GM18858 (cell line): ENCODE results near the gene STK25.
"Not testable (repeated sequence)": the region's sequence is repeated elsewhere in the genome, so short reads cannot be mapped to it uniquely, and the experiment has no call there.

Source experiments
- ATAC-seq: cut with Tn5 transposase; IDR thresholded peaks from one replicate; pipeline ENCODE4 v1.9.1; 2021; ENCODE audit not compliant: unreplicated experiment

STK25 gene

DNA sequence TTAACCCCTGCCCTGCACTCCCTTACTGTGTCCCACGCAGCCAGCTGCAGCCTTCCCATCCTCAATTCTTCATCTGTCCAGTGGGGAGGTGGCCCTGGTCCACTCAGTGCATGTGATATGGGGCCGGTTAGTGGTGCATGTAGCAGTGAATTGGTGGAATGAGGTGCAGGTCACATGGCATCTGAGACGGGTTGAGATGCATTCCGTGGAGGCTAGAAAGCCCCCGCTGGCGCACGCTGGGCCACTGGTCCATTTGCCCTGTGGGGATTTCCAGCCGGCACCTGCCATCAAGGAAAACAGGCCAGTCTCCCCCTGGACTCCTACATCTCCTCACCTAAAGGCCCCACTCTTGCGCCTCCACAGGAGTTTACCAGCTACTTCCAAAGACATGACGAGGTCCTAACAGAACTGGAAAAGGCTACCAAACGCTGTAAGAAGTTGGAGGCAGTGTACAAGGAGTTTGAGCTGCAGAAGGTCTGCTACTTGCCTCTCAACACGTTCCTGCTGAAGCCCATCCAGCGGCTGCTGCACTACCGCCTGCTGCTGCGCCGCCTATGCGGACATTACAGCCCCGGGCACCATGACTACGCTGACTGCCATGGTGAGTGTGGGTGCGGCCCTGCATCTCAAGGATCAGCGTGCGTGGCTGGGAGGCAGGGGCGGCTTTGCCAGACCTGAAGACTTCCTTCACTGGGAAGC, 40.5 kb downstream of the STK25 start:
- no peak for ATAC-seq

DNA sequence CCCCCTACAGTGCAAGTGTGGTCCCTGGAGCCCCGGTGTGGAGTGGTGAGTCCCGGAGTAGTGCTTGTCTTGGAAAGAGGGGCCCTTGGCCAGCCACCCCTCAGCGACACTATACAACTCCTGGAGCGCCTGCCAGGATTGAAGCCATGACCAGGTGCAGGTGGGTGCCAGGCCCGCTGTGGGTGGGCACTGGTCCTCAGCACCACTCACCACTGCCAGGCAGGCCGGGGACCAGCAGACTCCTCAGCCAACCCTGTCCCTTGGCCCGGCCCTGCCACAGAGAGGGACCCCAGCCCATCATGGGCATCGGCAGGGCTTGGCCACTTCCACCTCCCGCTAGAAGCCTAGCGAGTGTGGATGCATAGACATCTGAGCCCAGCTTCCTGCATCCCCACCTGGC, 42.2 kb downstream of the STK25 start:
- ATAC-seq, result no peak

DNA sequence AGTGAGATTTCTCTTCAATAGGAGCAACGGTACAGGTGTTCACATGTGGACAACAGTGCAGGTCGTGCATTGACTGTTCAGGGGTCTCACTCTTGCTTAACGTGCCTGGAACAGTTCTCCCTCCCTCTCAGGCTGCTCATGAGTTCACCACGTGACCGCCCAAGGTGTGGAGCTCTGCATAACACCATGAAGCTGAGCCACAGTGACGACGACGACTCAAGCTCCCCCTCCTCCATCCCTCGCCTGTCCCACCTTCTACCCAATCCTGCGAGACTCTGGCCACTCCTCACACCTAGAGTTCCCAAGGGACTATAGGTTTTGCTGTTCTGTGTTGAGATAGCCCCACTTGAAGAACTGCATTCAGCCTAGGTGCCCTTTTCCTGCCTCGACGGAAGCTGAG, 42.8 kb downstream of the STK25 start:
- ATAC-seq, result no peak

DNA sequence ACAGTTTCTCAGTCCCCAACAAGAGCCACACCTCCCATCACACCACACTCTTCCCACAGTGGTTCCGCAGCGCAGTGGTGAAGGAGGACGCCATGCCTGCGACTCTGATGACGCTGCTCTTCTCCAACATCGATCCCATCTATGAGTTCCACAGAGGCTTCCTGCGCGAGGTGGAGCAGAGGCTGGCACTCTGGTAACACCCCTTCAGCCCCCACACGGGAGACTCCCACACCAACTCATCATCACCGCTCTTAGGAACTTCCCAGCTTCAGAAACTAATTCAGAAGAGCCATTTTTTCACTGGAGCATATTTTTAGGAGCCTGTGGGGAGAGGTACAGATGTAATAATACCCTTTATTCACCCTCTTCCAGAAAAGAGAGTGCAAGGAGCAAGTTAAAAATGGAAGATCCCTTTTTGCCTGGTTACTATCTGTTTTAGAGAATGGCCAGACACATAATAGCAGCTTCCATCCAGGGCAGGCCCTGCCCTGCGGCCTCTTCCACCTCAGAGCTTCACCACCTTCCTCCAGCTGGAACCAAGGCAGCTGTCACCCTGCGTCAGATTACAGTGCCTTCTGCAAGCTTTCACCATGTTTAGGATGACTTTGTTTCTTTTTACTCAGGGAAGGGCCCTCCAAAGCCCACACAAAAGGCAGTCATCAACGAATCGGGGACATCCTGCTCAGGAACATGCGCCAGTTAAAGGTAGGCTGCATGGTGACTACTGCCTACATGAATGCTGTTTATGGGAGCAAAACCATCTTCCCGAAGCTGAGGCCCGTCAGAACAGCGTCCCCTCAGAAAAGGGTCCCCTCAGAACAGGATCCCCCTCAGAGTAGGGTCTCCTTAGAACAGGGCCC, 44.9 kb downstream of the STK25 start:
- no peak for ATAC-seq

DNA sequence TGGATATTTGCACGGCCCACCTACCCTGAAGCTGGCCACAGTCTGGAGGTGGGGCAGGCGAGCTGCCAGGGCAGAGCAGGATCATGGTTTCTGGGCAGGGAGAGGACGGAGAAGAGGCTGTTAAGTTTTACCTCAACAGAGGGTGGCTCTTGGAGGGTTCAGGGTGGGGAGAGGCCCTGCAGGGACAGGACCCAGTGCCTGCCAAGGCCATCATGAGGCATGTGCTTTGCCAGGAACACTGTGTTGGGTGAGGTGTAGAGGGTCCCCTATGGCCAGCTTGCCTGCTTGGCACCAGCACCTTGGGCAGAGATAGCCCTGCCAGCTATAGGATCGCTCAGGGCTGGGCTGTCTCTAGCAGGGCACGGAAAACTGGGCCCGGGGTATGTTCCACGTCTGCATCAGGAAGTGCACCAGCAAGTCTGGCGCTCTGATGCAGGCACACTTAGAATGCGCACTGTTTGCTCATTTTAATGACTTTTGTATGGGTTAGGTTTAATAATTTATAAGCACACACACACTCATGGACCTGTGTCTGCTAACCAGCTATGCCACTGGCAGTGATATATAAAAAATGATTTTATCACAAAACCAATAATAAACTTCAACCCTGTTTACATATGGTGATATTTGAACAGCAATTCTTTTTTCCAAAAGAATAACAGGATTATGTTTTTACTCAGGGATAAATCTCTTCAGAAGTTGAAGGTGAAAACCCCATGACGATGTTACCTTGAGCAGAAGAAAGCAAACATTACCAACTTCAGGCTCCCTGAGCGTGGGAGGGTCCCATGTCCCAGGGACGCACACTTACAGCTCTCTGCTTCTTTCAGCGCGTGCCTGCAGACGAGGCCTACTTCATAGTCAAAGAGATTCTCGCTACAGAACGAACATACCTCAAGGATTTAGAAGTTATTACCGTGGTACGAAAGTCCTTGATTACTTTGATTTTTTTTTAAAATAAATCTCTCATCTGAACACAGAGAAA, 46.4 kb downstream of the STK25 start:
- no peak for ATAC-seq

DNA sequence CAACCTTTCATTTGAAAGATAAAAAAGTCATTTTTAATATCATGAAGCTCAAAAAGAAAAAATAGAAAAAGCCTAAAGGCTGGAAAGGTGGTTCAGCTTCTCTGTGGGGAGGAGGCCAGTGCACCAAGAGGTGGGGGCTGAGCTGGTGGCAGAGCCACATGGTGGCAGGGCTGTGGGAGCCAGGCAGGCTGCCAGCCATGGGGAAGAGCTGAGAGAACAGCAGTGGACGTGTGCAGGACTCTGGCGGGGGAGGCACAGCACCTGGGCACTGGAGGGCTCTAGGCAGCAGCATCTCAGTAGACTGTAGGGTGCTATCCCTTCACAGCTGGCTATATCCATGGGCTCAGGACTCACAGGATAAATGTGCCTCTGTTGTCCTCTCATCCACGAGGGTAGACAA, 47.8 kb downstream of the STK25 start:
- ATAC-seq, result no peak

DNA sequence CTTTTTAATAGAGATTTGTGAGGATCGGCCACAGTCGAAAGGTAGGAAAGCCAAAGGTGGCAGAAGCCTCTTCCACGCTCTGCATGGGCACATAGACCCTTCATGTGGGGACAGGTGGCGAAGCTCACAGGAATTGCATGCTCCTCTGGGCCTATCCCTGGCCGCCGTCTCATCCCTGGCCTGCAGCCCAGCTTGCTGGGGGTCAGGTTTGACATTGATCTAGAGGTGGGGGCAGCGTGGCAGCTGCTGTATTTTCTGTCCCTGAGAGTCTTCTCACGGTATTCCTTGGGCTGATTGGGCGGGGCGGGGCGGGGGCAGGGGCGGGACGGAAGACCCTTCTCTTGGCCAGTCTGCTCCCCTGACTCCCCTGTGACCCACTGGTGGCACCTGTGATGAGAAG, 48.9 kb downstream of the STK25 start:
- no peak for ATAC-seq

DNA sequence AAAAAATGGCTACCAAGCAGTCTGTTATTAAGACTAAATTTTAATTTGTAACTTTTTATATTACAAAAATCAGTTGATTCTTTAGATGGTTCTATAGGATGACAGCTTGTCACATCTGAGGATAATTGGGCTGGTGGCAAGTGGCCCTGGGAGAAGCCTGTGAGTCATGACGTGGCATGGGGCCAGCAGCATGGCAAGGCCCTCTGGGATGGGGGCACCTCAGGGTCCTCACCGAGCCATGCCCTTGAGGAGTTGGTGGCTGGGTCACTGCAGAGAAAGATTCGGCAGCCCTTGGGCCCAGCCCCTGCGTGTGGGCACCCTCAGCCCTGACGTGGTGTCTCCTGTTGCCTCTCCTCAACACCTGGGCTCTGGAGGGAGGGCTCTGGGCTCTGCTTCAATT, 49.7 kb downstream of the STK25 start:
- no peak for ATAC-seq

DNA sequence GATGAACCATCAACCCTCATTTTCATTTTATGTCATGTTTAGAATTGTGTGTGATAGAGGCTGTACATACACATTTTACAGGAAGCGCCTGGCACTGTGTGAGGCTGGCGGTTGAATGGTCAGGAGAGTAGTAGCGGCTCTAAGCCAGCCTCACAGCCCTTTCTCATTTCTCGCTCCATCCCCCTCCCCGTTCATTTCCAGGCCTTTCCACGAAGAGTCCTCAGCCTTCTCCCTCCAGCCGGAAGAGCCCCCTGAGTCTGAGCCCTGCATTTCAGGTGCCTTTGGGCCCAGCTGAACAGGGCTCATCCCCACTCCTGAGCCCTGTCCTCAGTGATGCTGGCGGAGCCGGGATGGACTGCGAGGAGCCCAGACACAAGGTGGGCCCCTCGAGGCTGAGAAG, 51.8 kb downstream of the STK25 start:
- ATAC-seq, result no peak

DNA sequence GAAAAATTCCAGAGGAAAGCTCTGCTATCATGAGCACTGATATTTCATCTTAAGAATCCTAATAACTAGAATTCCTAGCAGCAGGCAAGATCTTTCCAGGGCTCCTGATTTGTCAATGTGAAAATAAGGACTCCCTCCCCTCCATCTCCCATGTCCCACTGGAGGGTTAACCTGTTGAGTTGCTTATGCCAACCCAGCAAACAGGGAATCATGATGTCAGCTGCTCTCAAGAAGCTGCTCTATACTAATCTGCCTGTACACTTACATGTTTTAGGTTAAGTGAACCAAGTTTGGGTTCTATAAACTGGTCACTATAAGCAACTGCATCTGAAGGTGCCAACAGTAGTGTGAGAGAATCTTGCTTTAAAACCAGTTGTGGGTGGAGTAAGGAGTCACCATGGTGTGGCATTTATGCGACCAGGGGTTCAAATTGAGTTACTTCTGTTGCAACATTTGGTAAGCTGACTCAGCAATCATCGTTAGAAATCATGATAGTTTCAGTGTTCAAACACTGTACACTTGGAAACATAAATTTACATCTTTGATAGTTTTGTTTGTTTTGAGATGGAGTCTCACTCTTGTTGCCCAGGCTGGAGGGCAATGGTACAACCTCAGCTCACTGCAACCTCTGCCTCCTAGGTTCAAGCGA, 53.4 kb downstream of the STK25 start:
- ATAC-seq, result no peak

DNA sequence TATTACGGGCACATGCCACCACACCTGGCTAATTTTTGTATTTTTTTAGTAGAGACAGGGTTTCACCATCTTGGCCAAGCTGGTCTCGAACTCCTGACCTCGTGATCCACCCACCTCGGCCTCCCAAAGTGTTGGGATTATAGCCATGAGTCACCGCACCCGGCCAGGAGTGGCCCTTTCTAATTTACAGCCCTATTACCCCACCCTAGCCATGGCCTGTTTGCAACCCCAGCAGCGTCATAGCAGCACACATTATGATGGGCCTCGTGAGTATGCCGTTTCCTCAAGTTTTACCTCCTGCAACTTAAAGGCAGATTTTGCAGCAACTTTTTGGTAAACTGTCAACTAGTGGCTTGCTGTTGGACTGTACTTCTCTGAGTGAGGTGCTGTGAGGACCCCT, 54.5 kb downstream of the STK25 start:
- ATAC-seq, result not testable (repeated sequence)

DNA sequence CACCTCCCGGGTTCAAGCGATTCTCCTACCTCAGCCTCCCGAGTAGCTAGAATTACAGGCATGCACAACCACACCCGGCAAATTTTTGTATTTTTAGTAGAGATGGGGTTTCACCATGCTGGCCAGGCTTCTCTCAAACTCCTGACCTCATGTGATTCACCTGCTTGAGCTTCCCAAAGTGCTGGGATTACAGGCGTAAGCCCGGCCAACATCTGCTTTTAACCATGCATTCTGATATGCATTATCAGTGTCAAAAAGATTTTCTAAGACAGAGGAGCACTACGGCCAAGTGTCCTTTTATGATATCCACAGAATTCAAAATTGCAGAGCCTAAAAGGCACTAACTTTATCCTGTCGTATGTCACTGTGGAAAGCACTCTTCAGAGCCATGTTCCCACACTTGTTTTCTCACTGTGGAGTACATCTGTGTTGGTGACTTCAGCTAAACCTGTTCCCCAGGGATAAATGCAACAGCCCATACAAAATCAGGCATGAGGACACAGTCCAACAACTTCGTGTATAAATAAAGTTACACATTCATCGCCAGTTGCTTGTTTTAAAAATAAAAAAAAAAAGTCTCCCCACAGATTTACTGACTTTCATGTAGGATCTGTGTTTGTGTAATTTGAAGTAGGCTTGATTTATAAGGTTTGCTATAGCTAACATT, 56.4 kb downstream of the STK25 start:
- no peak for ATAC-seq

DNA sequence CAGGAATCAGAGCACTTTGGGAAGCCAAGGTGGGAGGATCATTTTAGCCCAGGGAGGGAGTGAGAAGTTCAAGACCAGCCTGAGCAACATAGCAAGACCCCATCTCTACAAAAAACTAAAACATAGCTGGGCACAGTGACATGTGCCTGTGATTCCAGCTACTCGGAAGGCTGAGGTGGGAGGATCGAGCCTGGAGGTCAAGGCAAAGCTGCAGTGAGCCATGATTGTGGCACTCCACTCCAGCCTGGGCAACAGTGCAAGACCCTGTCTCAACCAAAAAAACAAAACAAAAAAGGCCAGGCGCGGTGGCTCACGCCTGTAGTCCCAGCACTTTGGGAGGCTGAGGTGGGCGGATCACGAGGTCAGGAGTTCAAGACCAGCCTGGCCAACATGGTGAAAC, 58.3 kb downstream of the STK25 start:
- ATAC-seq, result not testable (repeated sequence)

DNA sequence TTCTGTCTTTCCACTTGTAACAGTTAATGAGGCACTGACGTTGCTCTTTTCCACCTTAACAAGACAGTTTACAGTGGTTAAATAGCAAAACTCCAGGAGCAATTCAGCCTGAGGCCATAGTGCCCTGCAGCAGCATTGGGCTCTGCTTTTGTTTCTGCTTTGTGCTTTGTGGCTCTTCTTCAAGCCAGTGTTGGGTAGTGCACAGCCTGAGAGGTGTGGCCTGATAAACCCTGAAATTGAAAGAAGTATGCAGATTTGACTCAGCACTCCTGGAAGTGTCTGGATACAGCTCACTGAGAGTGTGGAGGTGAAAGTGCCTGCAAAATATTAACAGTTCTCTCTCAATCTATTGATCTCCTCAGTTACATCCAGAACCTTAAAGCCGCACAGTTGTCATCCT, 63.0 kb downstream of the STK25 start:
- no peak for ATAC-seq

DNA sequence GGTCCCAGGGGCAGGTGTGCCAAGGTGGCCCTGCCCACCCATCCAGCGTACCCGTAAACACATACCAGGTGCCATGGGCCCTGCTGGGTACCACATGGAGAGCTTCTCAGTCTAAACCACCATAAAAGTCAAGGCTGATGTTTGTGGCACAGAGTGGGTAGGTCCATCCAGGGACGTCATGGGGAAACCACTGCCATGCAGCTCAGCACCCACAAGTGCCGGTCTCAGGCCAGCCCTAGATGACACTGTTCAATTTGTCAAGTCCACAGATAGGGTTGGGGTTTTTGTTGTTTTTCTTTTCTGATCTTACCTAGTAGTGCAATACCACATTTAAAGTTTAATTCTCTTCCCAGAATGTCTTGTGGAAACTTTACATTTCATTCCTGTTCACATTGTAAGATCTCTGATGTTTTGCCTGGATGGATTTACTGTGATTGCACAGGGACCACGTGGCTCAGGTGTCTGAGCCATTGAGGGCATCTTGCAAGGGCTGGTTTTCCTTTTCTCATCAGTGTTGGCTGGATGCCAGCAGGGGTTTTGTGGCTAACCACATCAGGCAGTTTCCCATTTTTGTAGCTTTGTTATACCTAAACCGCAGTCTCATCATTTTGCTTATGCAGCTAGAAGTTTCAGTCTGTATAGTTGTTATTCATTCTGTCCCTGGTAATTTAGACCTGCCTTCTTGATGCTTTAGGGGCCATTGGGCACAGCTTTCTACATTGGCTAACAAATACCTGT, 64.7 kb downstream of the STK25 start:
- ATAC-seq, result peak; percentile 65
